NT2/D1 (cell line): ENCODE measurements around the gene ITSN2.
"Not testable (repeated sequence)": the region's sequence is repeated elsewhere in the genome, so short reads cannot be mapped to it uniquely, and the experiment has no call there.

ENCODE experiments used
- YY1 ChIP-seq: IDR thresholded peaks from 2 replicates; pipeline ENCODE4 v1.6.1; 2011; ENCODE audit not compliant: insufficient read length, insufficient read depth
- ZNF274 ChIP-seq: IDR thresholded peaks from 2 replicates; pipeline ENCODE4 v1.6.1; 2011; ENCODE audit warnings: mild to moderate bottlenecking, low read depth, low read length

DNA sequence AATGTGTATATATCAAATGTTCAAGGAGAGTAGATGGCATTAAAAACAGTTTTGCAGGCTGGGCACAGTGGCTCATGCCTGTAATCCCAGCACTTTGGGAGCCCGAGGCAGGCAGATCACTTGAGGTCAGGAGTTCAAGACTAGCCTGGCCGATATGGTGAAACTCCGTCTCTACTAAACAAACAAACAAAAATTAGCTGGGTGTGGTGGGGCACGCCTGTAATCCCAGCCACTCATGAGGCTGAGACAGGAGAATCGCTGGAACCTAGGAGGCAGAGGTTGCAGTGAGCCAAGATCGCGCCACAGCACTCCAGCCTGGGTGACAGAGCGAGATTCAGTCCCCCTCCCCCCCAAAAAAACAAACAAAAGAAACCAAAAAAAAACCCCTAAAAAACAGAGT is 48.4 kb upstream of the ITSN2 start:
- not testable (repeated sequence) for TF ChIP-seq YY1, ZNF274
